GM18498 (cell line): ENCODE measurements around the gene MYO15A.

Experiments
- ATAC-seq: cut with Tn5 transposase; IDR thresholded peaks from one replicate; pipeline ENCODE4 v1.9.1; 2021; ENCODE audit warnings: mild to moderate bottlenecking, moderate library complexity; ENCODE audit not compliant: unreplicated experiment

MYO15A gene, protein sequence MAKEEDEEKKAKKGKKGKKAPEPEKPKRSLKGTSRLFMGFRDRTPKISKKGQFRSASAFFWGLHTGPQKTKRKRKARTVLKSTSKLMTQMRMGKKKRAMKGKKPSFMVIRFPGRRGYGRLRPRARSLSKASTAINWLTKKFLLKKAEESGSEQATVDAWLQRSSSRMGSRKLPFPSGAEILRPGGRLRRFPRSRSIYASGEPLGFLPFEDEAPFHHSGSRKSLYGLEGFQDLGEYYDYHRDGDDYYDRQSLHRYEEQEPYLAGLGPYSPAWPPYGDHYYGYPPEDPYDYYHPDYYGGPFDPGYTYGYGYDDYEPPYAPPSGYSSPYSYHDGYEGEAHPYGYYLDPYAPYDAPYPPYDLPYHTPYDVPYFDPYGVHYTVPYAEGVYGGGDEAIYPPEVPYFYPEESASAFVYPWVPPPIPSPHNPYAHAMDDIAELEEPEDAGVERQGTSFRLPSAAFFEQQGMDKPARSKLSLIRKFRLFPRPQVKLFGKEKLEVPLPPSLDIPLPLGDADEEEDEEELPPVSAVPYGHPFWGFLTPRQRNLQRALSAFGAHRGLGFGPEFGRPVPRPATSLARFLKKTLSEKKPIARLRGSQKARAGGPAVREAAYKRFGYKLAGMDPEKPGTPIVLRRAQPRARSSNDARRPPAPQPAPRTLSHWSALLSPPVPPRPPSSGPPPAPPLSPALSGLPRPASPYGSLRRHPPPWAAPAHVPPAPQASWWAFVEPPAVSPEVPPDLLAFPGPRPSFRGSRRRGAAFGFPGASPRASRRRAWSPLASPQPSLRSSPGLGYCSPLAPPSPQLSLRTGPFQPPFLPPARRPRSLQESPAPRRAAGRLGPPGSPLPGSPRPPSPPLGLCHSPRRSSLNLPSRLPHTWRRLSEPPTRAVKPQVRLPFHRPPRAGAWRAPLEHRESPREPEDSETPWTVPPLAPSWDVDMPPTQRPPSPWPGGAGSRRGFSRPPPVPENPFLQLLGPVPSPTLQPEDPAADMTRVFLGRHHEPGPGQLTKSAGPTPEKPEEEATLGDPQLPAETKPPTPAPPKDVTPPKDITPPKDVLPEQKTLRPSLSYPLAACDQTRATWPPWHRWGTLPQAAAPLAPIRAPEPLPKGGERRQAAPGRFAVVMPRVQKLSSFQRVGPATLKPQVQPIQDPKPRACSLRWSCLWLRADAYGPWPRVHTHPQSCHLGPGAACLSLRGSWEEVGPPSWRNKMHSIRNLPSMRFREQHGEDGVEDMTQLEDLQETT (N-terminal part only)

DNA sequence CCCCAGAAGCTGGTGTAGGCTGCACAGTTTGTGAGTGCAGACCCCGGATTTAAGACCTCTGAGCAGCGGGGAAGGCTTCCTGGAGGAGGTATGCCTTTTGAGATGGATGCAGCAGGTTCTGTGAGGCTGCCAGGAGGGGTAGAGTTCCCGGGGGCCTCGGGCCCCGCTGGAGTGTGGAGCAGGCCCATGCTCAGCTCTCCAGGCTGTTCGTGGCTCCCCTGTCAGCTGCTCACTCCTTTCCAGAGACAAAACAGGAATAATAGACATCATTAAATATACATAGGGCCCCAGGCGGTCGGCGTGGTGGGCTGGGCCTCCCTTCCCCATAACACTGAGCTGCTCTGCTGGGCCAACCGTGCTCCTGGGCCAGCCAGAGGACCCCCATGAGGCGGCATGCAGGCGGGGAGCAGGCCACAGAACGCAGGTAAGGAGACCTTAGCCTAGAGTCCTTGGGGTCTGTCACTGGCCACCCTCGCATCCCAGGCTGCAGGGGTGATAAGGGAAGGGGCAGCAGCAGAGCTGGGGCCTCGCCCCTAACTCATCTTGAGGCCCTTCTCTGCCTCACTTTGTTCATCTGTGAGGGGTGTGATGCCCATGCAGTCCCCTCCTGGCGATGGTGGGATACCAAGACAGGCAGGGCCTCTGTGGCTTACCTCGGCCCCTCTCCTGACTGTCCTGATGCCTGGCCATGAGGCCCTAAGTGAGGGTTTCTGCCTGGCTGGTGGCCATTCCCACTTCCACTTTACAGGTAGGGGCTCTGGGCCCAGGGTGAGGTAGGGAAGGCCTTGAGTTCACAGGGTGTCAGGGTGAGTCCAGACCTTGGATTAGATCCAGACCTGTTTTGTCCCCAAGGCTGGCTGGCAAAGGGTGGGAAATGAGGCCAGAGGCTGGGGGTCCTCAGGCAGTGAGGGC lies at the start of gene MYO15A:
TSS of gene MYO15A (plus strand) at position 356 of the 912 bp plus-strand sequence. CDS start 10,045 bp downstream, outside the sequence.
- no peak for ATAC-seq

- no peak for ATAC-seq
These were observed 49.3 kb upstream of the MYO15A start for GRCh38 chr17:18059283-18059682.

DNA sequence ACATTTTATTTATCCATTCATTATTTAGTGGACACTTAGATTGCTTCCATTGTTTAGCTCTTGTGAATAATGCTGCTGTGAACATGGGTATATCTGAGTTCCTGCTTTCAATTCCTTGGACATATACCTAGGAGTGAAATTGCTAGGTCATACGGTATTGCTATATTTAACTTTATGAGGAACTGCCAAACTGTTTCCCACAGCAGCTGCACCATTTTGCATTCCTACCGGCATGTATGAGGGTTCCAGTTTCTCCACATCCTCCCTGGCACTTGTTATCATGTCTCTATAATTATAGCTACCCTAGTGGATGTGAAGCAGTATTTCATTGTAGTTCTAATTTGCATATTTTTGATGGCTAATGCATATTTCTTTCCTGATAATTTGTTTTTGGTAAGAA lies 44.5 kb upstream of the MYO15A start:
- ATAC-seq: no peak

DNA sequence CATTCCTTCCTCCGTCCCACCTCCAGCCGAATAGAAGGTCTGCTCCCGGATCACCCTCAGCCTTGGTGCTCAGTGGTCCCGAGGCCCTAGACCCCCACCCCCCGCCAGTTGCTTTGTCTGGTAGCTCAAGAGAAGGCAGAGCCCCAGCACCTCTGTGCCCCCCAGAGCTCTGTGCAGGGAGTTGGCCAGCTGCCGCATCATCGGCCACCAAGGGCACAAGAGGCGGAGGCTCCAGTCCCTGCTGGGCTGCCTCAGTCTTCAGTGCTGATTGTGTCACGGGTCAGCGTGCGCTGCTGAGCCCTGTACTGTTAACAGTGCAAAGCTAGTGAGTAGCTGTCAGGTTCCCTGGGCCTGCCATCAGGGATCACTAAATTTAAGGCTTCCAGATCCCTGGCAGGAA lies 43.0 kb upstream of the MYO15A start:
- ATAC-seq: no peak

GRCh38 chr17:18066866-18067265 lies 41.7 kb upstream of the MYO15A start:
- ATAC-seq: no peak

GRCh38 chr17:18069101-18069500 lies 39.5 kb upstream of the MYO15A start:
- ATAC-seq: no peak

GRCh38 chr17:18070861-18071340 lies 37.7 kb upstream of the MYO15A start:
- no peak for ATAC-seq

DNA sequence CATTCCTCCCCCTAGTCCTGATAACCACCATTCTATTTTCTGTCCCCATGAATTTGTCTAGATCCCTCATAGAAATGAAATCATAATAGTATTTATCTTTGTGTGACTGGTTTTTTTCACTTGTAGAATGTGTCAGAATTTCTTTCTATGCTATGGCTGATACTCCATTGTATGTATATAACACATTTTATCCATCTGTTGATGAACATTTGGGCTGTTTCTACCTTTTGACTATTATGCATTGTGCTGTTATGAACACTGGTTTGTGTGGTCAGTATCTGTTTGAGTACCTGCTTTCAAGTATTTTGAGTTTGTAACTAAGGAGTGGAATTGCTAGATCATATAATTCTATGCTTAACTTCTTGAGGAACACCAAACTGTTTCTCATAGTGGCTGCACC lies 36.8 kb upstream of the MYO15A start:
- no peak for ATAC-seq

- ATAC-seq: no peak
These were observed 33.8 kb upstream of the MYO15A start for GRCh38 chr17:18074566-18075272.

GRCh38 chr17:18076936-18077335 lies 31.6 kb upstream of the MYO15A start:
- no peak for ATAC-seq

DNA sequence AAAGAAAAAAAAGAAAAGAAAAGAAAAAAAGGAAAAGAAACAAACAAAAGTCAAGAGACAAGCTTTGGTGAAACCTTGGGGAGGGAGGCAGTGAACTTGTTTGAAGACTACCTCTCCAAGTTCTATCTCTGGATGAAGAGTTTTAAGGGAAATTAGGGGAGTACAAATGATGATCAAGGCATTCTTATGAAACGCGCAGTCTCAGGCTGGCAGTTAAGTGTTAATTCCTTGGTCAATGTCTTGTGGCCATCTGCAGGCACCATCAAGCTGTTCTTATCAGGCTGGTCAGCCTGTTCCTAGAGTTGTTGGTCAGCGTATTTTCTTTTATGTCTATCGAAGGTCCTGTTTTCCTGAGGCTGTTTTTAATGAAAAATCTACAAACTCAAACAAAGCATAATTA lies 29.0 kb upstream of the MYO15A start:
- no peak for ATAC-seq

DNA sequence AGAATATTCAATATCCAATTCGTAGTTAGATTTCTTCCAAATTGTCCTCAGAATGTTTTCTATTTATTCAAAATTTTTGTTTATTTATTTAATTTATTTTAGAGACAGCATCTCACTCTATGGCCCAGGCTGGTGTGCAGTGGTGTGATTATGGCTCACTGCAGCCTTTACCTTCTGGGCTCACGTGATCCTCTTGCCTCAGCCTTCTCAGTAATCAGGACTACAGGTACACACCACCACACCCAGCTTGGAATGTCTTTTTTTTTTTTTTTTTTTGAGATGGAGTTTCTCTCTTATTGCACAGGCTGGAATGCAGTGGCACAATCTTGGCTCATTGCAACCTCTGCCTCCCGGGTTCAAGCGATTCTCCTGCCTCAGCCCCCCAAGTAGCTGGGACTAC lies 24.3 kb upstream of the MYO15A start:
- no peak for ATAC-seq

GRCh38 chr17:18087610-18088491 lies 20.7 kb upstream of the MYO15A start, which contains the start of gene DRG2:
TSS of gene DRG2 (plus strand) at chr17:18087948. CDS start at chr17:18088024, 76 bp downstream.
- ATAC-seq: peak; percentile 79

- ATAC-seq: no peak
These were observed 18.9 kb upstream of the MYO15A start for GRCh38 chr17:18089613-18090012.

DNA sequence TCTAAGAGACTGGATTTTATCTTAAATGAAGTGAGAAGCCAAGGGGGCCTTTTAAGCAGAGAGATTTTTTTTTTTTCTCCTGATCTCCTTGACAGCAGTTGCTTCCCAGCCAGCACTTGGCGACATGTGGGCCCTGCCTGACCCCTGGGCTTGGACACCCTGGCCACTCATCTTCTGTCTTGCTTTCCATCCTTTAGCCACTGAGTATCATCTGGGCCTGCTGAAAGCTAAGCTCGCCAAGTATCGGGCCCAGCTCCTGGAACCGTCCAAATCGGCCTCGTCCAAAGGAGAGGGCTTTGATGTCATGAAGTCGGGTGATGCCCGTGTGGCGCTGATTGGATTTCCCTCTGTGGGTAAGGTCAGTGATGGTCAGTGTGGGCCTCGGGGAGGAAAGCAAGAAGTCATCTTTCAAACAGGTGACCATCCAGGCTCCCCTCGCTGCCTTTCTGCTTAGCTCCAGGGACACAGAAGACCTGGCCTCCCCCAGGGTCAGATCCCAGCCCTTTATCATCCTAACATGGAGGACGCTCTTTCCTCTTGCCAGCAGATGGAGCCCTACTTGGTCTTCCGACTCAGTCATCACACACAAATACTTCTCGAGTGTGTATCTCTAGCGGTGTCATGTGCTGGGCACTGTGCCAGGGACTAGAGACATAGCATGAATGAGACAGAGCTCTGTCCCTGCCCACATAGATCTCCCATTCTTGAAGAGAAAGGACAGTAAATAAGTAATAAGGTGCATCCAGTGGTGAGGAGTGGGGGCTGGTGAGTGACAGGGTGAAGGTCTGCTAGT lies 14.7 kb upstream of the MYO15A start:
- ATAC-seq: no peak

DNA sequence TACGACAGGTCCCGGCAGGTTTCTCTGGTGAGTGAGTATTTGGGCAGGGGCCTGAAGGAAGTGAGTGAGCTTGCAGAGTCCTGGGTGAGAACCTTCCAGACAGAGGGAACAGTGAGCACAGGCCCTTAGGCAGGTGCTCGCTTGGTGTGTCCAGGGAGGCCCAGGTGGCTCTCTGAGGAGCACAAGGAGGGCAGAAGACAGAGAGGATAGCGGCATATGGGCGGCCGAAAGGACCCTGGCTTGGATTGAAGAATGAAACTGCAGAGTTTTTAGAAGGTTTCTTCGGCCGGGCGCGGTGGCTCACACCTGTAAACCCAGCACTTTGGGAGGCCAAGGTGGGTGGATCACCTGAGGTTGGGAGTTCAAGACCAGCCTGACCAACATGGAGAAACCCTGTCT lies 14.1 kb upstream of the MYO15A start:
- no peak for ATAC-seq

GRCh38 chr17:18099516-18099915 lies 9.0 kb upstream of the MYO15A start:
- ATAC-seq: no peak
